ENCODE data around the gene PPP1R8. TPM values are rescaled to one million over a fixed set of nuclear protein-coding genes. Genes with fewer than 3 reads are reported as not detected.

PPP1R8 gene
- total and polyA plus RNA-seq, 2 donors (not counting 1 experiment from before 2014, with no cell fraction given), result 42.2 to 48.9 TPM

DNA sequence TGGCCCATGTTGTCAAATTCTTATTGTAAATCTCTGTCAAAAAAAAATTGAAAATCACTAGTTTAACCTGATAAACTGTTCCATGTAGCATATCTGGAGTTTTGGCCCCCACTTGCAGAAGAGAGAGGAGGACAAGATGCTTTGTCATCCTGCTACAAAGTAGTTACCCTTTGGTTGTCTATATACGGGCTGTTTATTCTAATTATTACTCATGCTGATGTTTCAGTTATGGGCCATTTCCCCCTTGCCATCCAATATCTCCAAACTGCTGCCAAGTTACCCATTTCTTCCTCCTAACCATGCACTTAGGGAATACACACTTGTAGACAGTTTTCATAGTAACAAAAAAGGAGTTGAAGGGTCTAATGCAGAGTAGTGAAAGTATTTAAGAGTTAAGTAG lies 35.0 kb upstream of the PPP1R8 start:
- no peak overlapping the region for H3K9ac ChIP-seq (ENCODE audit: insufficient read depth, low read length)
- no peaks in the 10 kb centered on the region for H3K4me1 ChIP-seq (ENCODE audit: control insufficient read depth, extremely low read depth, insufficient read depth, low read length)
- H3K9me3 ChIP-seq (ENCODE audit: control insufficient read depth, insufficient read depth, low read depth, low read length), result no peaks in the 10 kb centered on the region

GRCh38 chr1:27804791-27805190 lies 25.8 kb upstream of the PPP1R8 start:
- Histone ChIP-seq H3K4me2 (ENCODE audit: extremely low read depth, insufficient read depth, low read length) (no peak overlapping the region), H3K27me3 (ENCODE audit: control insufficient read depth, insufficient read depth, low read length) (no peaks in the 10 kb centered on the region), H2AFZ (ENCODE audit: low read length) (no peak overlapping the region), H3K79me2 (ENCODE audit: control insufficient read depth, insufficient read depth, low read length) (no peaks in the 10 kb centered on the region), H4K20me1 (ENCODE audit: control insufficient read depth, extremely low read depth, insufficient read depth, low read length) (no peaks in the 10 kb centered on the region), H3K4me1 (ENCODE audit: control insufficient read depth, extremely low read depth, insufficient read depth, low read length) (no peaks in the 10 kb centered on the region), H3K27ac (ENCODE audit: insufficient read depth, low read length) (no peak overlapping the region), H3K9me3 (ENCODE audit: control insufficient read depth, insufficient read depth, low read depth, low read length) (no peaks in the 10 kb centered on the region), H3K4me3 (replicated peaks in 1 of 4; ENCODE audit: control extremely low read depth in 1 of 4, insufficient read depth in 1 of 4, low read depth in 3 of 4, low read length in 4 of 4) (no peak overlapping the region), H3K9ac (ENCODE audit: insufficient read depth, low read length) (no peak overlapping the region), H3K36me3 (ENCODE audit: control insufficient read depth, insufficient read depth, low read length) (peaks cover 9% of the 10 kb centered on the region)
- no peak for TF ChIP-seq EZH2 (IDR thresholded peaks at IDR 0.05; ENCODE audit: low read length, missing control alignments)
- TF ChIP-seq, protein P1, sequence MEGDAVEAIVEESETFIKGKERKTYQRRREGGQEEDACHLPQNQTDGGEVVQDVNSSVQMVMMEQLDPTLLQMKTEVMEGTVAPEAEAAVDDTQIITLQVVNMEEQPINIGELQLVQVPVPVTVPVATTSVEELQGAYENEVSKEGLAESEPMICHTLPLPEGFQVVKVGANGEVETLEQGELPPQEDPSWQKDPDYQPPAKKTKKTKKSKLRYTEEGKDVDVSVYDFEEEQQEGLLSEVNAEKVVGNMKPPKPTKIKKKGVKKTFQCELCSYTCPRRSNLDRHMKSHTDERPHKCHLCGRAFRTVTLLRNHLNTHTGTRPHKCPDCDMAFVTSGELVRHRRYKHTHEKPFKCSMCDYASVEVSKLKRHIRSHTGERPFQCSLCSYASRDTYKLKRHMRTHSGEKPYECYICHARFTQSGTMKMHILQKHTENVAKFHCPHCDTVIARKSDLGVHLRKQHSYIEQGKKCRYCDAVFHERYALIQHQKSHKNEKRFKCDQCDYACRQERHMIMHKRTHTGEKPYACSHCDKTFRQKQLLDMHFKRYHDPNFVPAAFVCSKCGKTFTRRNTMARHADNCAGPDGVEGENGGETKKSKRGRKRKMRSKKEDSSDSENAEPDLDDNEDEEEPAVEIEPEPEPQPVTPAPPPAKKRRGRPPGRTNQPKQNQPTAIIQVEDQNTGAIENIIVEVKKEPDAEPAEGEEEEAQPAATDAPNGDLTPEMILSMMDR (conservative IDR thresholded peaks at IDR 0.05 in 1 of 2, IDR thresholded peaks at IDR 0.05 in 1 of 2; ENCODE audit: low read depth in 1 of 2, low read length in 2 of 2), result no peak
- no peak for DNase-seq (ENCODE audit: low read depth in 2 of 2)

More for the DNA sequence above, 35.0 kb upstream of the PPP1R8 start:
- Histone ChIP-seq H2AFZ (ENCODE audit: low read length) (no peak overlapping the region), H3K4me3 (replicated peaks in 1 of 4; ENCODE audit: control extremely low read depth in 1 of 4, insufficient read depth in 1 of 4, low read depth in 3 of 4, low read length in 4 of 4) (no peak overlapping the region), H4K20me1 (ENCODE audit: control insufficient read depth, extremely low read depth, insufficient read depth, low read length) (no peaks in the 10 kb centered on the region), H3K27me3 (ENCODE audit: control insufficient read depth, insufficient read depth, low read length) (no peaks in the 10 kb centered on the region), H3K79me2 (ENCODE audit: control insufficient read depth, insufficient read depth, low read length) (no peaks in the 10 kb centered on the region), H3K4me2 (ENCODE audit: extremely low read depth, insufficient read depth, low read length) (no peak overlapping the region), H3K36me3 (ENCODE audit: control insufficient read depth, insufficient read depth, low read length) (peaks cover 4% of the 10 kb centered on the region), H3K27ac (ENCODE audit: insufficient read depth, low read length) (no peak overlapping the region)
- no peak for TF ChIP-seq EZH2 (IDR thresholded peaks at IDR 0.05; ENCODE audit: low read length, missing control alignments)
- DNase-seq (ENCODE audit: low read depth in 2 of 2), result no peak

DNA sequence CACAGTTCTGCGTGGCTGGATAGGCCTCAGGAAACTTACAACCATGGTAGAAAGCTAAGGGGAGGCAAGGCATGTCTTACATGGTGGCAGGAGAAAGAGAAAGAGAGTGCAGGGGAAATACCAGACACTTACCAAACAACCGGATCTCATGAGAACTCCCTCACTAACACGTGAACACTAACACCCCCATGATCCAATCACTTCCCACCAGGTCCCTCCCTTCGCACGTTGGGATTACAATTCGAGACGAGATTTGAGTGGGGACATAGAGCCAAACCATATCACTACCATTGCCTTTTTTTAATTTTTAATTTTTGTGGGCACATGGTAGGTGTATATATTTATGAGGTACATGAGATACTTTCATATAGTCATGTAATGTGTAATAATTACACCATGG lies 23.8 kb upstream of the PPP1R8 start:
- no peak overlapping the region for H3K9ac ChIP-seq (ENCODE audit: insufficient read depth, low read length)
- H3K4me1 ChIP-seq (ENCODE audit: control insufficient read depth, extremely low read depth, insufficient read depth, low read length), result no peaks in the 10 kb centered on the region
- H3K4me3 ChIP-seq (replicated peaks in 1 of 4; ENCODE audit: control extremely low read depth in 1 of 4, insufficient read depth in 1 of 4, low read depth in 3 of 4, low read length in 4 of 4), result no peak overlapping the region
- H2AFZ ChIP-seq (ENCODE audit: low read length), result no peak overlapping the region
- H3K27me3 ChIP-seq (ENCODE audit: control insufficient read depth, insufficient read depth, low read length), result no peaks in the 10 kb centered on the region
- H3K79me2 ChIP-seq (ENCODE audit: control insufficient read depth, insufficient read depth, low read length), result no peaks in the 10 kb centered on the region
- TF ChIP-seq, protein P1 (conservative IDR thresholded peaks at IDR 0.05 in 1 of 2, IDR thresholded peaks at IDR 0.05 in 1 of 2; ENCODE audit: low read depth in 1 of 2, low read length in 2 of 2), result no peak
- TF ChIP-seq EZH2 (IDR thresholded peaks at IDR 0.05; ENCODE audit: low read length, missing control alignments), result no peak
- no peak overlapping the region for H3K27ac ChIP-seq (ENCODE audit: insufficient read depth, low read length)
- no peaks in the 10 kb centered on the region for H4K20me1 ChIP-seq (ENCODE audit: control insufficient read depth, extremely low read depth, insufficient read depth, low read length)
- H3K9me3 ChIP-seq (ENCODE audit: control insufficient read depth, insufficient read depth, low read depth, low read length), result no peaks in the 10 kb centered on the region
- DNase-seq (ENCODE audit: low read depth in 2 of 2), result no peak
- peaks cover 6% of the 10 kb centered on the region for H3K36me3 ChIP-seq (ENCODE audit: control insufficient read depth, insufficient read depth, low read length)
- no peak overlapping the region for H3K4me2 ChIP-seq (ENCODE audit: extremely low read depth, insufficient read depth, low read length)
